Small intestine (tissue), 7 donors: ENCODE measurements around the gene RIMS1. TPM values are rescaled to one million over a fixed set of nuclear protein-coding genes. Genes with fewer than 3 reads are reported as not detected.

Source experiments
- DNase-seq, 2 donors: peaks; one replicate each; pipeline versions ENCODE4 v3.0.0 to v3.0.0-alpha.2; 2013
- FAIRE-seq: peaks from 2 replicates; lab custom pipeline; 2012; peaks lifted over from hg19 to GRCh38; lab: Jason Lieb, UNC
- H3K27ac ChIP-seq, 3 donors: one replicate each; pipeline ENCODE4 v1.5.1; 2013; ENCODE audit warnings: low read length in 2 of 3, mild to moderate bottlenecking in 2 of 3, control low read depth in 1 of 3, inconsistent platforms in 1 of 3, low read depth in 1 of 3, moderate library complexity in 1 of 3
- H3K27me3 ChIP-seq, 3 donors: one replicate each; pipeline ENCODE4 v1.6.1; 2013; ENCODE audit warnings: low read length in 3 of 3, inconsistent platforms in 1 of 3; ENCODE audit not compliant: control insufficient read depth in 3 of 3, insufficient read depth in 3 of 3
- H3K36me3 ChIP-seq, 3 donors: one replicate each; pipeline ENCODE4 v1.6.1; 2013; ENCODE audit warnings: low read length in 3 of 3, inconsistent platforms in 1 of 3, low read depth in 1 of 3, mild to moderate bottlenecking in 1 of 3, moderate library complexity in 1 of 3; ENCODE audit not compliant: control insufficient read depth in 3 of 3, insufficient read depth in 2 of 3
- H3K4me1 ChIP-seq, 3 donors: one replicate each; pipeline ENCODE4 v1.6.1; 2013; ENCODE audit warnings: low read length in 2 of 3, inconsistent platforms in 1 of 3, low read depth in 1 of 3, mild to moderate bottlenecking in 1 of 3, moderate library complexity in 1 of 3; ENCODE audit not compliant: control insufficient read depth in 3 of 3, insufficient read depth in 2 of 3
- H3K4me3 ChIP-seq, 3 donors: one replicate each; pipeline ENCODE4 v1.5.1; 2013; ENCODE audit warnings: low read length in 3 of 3, control low read depth in 1 of 3, inconsistent platforms in 1 of 3, low read depth in 1 of 3, mild to moderate bottlenecking in 1 of 3, moderate library complexity in 1 of 3
- H3K9me3 ChIP-seq, 2 donors: one replicate each; pipeline ENCODE4 v1.6.1; 2013; ENCODE audit warnings: low read depth in 1 of 2, low read length in 1 of 2; ENCODE audit not compliant: control insufficient read depth in 2 of 2, insufficient read depth in 1 of 2
- WGBS, 3 donors: extraction: QIAGEN DNeasy Blood & Tissue Kit; methylation state at CpG; one replicate each; pipeline ENCODE4 v1.1.7; 2013; 5-methylcytosine and 5-hydroxymethylcytosine counted together
- polyA plus RNA-seq, 4 donors: library from polyadenylated mRNA; stranded (reverse) in 3 of 4; unstranded in 1 of 4; fragments of 200-250 nt in 3 of 4; fragments of 120-200 nt in 1 of 4; gene quantifications; one replicate each; pipeline versions ENCODE4 v1.2.1 to v1.2.3, GENCODE V29; 2013
- donor health status: healthy with polysubstance abuse.
- donor health status: control.
- donor health status: control.
- donor health status: Bipolar disorder and iron deficiency.
- donor health status: healthy.

Gene RIMS1
- polyA plus RNA-seq, 4 donors = 0.27 to 1.4 (median 0.52) TPM; not detected in 1

DNA sequence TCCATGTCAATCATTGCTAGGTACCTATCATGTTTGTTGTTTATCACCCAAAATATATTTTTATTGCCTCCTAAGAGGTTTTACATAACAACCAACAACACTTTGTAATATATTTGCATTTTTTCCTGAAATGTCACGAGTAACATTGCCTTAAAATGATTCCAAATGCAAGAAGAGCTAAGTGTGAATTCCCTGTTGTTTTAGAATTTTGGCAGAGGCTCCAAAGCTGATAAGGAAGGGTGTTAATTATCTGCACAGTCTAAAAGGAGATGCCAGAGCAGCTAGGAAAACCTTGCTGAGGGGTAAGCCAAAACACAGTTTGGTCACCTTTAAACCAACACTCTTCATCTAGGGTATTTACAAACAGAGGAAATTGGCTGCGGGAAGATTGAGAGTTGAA lies 533.6 kb downstream of the RIMS1 start:
- H3K27me3 ChIP-seq = no peaks in the 10 kb centered on the region
- no peak for DNase-seq
- no peak overlapping the region for H3K4me3 ChIP-seq
- H3K4me1 ChIP-seq = no peaks in the 10 kb centered on the region
- no peaks in the 10 kb centered on the region for H3K36me3 ChIP-seq
- no peaks in the 10 kb centered on the region for H3K9me3 ChIP-seq
- WGBS, 3 donors = 44 to 67% (median 48%) methylated on average over 2 of the region's 2 CpGs
- FAIRE-seq = no peak
- H3K27ac ChIP-seq = no peak overlapping the region

DNA sequence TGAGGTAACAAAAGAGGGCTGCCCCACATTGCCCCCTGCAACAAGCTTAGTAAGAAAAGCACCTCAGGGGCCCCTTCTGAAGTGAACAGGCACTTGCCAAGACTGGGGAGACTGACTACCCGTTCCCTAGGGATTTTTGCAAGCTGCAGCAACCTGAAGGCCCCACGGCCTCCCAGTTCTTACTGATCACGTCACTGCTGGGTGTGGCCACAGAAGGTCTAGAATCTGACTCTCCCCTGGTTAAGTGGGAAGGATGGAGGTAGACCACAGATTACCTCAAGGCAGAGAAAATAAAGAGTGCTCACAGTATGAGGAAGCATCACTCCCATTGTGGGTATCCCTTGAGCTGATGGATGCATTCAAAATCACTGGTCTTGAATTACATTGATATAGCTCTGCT lies 534.1 kb downstream of the RIMS1 start:
- Histone ChIP-seq H3K9me3 (no peaks in the 10 kb centered on the region), H3K4me3 (no peak overlapping the region), H3K4me1 (no peaks in the 10 kb centered on the region), H3K36me3 (no peaks in the 10 kb centered on the region), H3K27me3 (no peaks in the 10 kb centered on the region), H3K27ac (no peak overlapping the region)
- FAIRE-seq = no peak
- no peak for DNase-seq
- WGBS, 3 donors = 41 to 69% (median 41%) methylated on average over 3 of the region's 3 CpGs

DNA sequence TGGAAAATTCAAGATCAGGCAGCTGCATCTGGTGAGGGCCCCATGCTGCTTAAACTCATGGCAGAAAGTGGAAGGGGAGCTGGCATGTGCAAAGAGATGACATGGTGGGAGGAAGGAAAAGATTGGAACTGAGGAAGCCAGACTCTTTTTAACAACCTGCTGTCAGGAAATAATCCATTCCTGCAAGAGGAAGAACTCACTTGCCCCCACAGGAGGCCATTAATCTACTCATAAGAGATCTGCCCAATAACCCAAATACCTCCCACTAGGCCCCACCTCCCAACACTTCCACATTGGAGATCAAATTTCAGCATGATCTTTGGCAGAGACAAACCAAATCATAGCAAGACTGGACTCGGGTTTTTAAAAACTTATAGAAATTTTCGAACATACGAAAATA lies 535.0 kb downstream of the RIMS1 start:
- H3K4me3 ChIP-seq = no peak overlapping the region
- H3K36me3 ChIP-seq = no peaks in the 10 kb centered on the region
- DNase-seq (no peak), FAIRE-seq (no peak)
- no peaks in the 10 kb centered on the region for H3K9me3 ChIP-seq
- WGBS, 3 donors = 84 to 89% (median 89%) methylated on average over 3 of the region's 3 CpGs
- H3K27me3 ChIP-seq = no peaks in the 10 kb centered on the region
- H3K4me1 ChIP-seq = no peaks in the 10 kb centered on the region
- no peak overlapping the region for H3K27ac ChIP-seq

DNA sequence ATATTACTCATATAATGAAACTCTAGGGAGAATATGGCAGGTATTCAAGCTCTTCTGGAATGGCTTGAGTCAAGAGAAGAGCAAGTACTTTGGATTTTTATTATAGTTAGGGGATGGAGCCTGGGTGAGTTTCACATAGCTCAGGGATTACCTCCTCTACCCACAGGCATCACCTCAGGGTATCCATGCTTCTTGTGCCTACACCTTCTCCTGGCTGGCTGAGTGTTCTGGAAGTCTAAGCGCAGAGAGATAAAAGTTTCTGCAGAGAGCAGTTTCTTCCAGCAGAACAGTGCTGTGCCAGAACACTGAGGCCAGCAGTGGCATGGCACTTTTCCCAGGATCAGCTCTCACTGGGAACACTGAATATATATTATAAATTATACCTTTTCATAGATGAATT lies 535.8 kb downstream of the RIMS1 start:
- 84 to 100% (median 98%) methylated on average over 1 of the region's 1 CpG for WGBS, 3 donors
- Histone ChIP-seq H3K27me3 (no peaks in the 10 kb centered on the region), H3K4me1 (no peaks in the 10 kb centered on the region), H3K4me3 (no peak overlapping the region), H3K27ac (no peak overlapping the region), H3K36me3 (no peaks in the 10 kb centered on the region), H3K9me3 (no peaks in the 10 kb centered on the region)
- DNase-seq (no peak), FAIRE-seq (no peak)

DNA sequence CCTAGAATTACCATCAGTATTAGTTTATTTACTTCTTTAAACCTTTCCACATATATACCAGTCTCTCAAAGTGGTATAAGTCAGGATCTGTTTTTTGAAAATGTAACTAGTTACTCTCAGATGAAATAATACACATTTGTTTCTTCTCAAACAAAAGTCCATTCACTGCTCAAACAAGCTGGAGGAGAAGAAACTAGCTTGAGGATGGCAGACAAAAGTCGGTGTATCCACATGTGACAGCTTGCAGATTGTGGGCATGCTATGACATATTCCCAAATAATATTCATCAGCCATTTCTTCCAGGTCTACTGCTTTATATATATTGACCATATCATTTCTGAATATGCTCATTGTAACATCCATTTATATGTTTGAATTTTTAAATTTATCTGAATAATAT lies 538.1 kb downstream of the RIMS1 start:
- Histone ChIP-seq H3K36me3 (no peaks in the 10 kb centered on the region), H3K4me1 (no peaks in the 10 kb centered on the region), H3K27me3 (no peaks in the 10 kb centered on the region), H3K9me3 (no peaks in the 10 kb centered on the region), H3K27ac (no peak overlapping the region), H3K4me3 (no peak overlapping the region)
- DNase-seq (no peak), FAIRE-seq (no peak)
- 59 to 75% (median 60%) methylated on average over 1 of the region's 1 CpG for WGBS, 3 donors

DNA sequence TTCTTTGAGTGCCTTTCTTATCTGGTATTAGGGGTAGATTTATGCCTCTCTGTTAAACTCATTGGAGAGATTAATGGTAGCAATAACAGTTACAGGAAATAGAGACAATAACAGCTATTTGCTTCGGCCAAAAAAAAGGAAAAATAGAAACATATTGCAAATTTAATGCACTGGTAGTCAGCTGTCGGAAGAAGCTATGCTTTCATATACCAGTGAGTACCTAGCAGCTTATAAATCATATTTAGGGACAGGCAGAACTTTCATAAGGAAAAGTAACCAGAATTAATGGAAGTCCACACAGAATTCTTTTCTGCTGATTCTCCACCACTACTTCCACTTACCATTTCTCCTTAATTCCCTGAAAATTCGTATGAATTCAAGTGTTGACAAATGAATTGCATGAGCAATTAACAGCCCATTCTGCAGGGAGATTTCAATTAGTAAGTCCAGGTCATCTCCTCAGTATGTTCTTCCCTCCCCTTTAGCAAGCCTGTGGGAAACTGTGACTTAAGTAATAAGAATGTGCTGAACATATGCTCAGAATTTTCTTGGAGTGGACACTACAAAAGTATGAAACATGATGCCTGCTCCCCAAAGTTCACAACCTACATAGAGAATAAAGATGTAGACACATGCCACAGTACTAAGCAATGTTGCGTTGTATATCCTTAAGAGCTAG lies 538.8 kb downstream of the RIMS1 start:
- no peak overlapping the region for H3K4me3 ChIP-seq
- DNase-seq (no peak), FAIRE-seq (no peak)
- no peaks in the 10 kb centered on the region for H3K36me3 ChIP-seq
- 45 to 62% (median 52%) methylated on average over 4 of the region's 4 CpGs for WGBS, 3 donors
- no peak overlapping the region for H3K27ac ChIP-seq
- no peaks in the 10 kb centered on the region for H3K9me3 ChIP-seq
- no peaks in the 10 kb centered on the region for H3K4me1 ChIP-seq
- no peaks in the 10 kb centered on the region for H3K27me3 ChIP-seq

DNA sequence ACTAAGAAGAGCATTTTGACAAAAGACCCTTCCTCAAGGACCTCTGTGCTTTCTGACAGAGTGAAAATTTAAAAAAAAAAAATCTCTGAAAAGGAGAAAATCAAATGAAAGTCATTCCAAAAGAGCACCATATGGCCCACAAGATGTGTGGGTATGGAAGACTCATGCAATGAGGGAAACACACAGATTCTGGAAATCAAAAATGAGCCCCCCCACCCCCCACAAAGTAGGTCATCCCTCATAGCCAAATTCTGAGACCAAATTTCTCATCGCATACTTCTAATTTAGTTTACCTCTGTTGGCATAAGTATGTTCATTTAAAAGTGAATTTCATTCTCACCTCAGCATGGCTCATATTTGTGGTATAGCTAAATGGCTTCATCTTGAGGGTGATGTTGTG lies 554.3 kb downstream of the RIMS1 start:
- Histone ChIP-seq H3K36me3 (no peaks in the 10 kb centered on the region), H3K27ac (no peak overlapping the region), H3K9me3 (no peaks in the 10 kb centered on the region), H3K4me1 (no peaks in the 10 kb centered on the region), H3K4me3 (no peak overlapping the region), H3K27me3 (peaks cover 0 to 3% (median 0%) of the 10 kb centered on the region in 3 donors)
- no peak for DNase-seq
- WGBS, 3 donors = 96 to 97% (median 96%) methylated on average over 1 of the region's 1 CpG
- no peak for FAIRE-seq

DNA sequence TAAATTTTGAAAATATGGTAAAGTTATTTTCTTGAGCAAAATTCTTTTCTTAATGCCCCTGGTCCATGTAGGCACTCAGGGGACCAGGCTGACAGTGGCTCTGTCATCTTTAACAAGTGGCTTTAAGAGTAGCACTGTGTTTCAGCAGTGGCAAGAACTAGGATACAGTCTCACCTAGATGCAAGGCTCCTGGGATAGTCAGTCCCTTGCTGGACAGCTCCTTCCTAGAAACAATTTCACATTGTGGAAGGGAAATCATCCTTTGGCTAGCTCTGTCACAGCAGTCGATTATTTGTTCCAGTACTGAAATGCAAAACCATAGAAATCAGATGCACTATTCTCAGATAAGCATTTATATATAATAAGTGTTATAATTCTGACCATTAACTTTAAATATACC lies 560.1 kb downstream of the RIMS1 start:
- DNase-seq (no peak), FAIRE-seq (no peak)
- H3K4me1 ChIP-seq = no peaks in the 10 kb centered on the region
- no peak overlapping the region for H3K27ac ChIP-seq
- H3K9me3 ChIP-seq = no peaks in the 10 kb centered on the region
- WGBS, 3 donors = 32 to 40% (median 33%) methylated on average over 1 of the region's 1 CpG
- no peaks in the 10 kb centered on the region for H3K36me3 ChIP-seq
- H3K4me3 ChIP-seq = no peak overlapping the region
- peaks cover 0 to 3% (median 0%) of the 10 kb centered on the region in 3 donors for H3K27me3 ChIP-seq
